Skeletal muscle satellite cell (primary cell): ENCODE results near the gene DTNA. TPM values are rescaled to one million over a fixed set of nuclear protein-coding genes. Genes with fewer than 3 reads are reported as not detected.
"Not testable (repeated sequence)": the region's sequence is repeated elsewhere in the genome, so short reads cannot be mapped to it uniquely, and the experiment has no call there.

Experiments used
- H3K27me3 ChIP-seq: 2 replicates; pipeline ENCODE4 v1.7.0; 2013; ENCODE audit warnings: low read length; ENCODE audit not compliant: control insufficient read depth, insufficient read depth
- H3K36me3 ChIP-seq: 2 replicates; pipeline ENCODE4 v1.7.0; 2013; ENCODE audit warnings: mild to moderate bottlenecking, control low read depth, low read length; ENCODE audit not compliant: insufficient read depth
- H3K4me1 ChIP-seq: 2 replicates; pipeline ENCODE4 v1.7.0; 2013; ENCODE audit warnings: low read length; ENCODE audit not compliant: control insufficient read depth, insufficient read depth
- H3K4me2 ChIP-seq: 2 replicates; pipeline ENCODE4 v1.7.0; 2013; ENCODE audit warnings: mild to moderate bottlenecking, low read length
- H3K4me3 ChIP-seq: 2 replicates; pipeline ENCODE4 v1.7.0; 2013; ENCODE audit warnings: low read length
- H3K9ac ChIP-seq: 2 replicates; pipeline ENCODE4 v1.7.0; 2013; ENCODE audit warnings: mild to moderate bottlenecking, low read depth, low read length, moderate library complexity
- H3K9me3 ChIP-seq: replicated peaks from 2 replicates; pipeline ENCODE4 v1.7.0; 2013; ENCODE audit warnings: mild to moderate bottlenecking, control low read depth, low read length
- total RNA-seq: library from RNA; depleted of rRNA; stranded (reverse); fragments of >200 nt; gene quantifications from 2 replicates; pipeline ENCODE4 v1.2.3, GENCODE V29; 2012; rRNA removed

The DTNA gene
- total RNA-seq = 26.0 and 26.6 TPM in 2 replicates

DNA sequence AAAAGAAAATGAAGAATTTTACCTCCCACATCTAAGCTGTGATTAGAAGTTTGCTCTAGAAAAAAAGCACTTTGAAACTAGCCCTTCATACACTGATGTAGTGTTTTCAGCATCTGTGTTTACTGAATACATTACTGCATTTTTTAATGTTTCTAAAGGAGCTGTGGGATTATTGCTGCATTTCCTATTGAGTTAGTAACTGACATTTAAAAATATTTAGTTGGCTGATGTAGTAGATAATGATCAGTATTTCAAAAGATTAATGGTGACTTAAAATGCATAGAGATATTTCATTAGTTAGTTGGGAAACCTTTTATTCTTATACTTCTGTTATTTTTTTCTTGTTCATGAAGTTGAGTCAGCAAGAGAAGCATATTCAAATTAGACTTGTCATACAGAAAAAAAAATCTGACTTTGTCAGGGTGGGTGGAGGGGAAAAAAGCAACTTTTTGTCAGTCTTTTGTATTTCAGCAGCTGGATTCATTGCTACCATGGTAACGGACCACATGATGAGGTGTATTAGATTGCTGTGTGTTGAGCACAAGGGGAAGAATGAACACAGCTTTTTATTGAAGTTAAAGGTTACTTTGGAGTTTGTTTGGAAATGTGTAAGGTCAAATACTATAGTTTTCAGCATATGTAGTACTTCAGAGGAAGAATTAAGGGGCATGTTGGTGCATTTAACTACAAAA, at the start of gene DTNA:
DTNA (plus strand) TSS at position 549 of the 692 bp plus-strand sequence. CDS start 45,679 bp downstream, outside the sequence.
- H3K9me3 ChIP-seq = no peaks in the 10 kb centered on the region
- H3K4me3 ChIP-seq = peak within 1 kb of the TSS; percentile 41
- H3K4me1 ChIP-seq = peaks cover 45% of the 10 kb centered on the region
- no peaks in the 10 kb centered on the region for H3K27me3 ChIP-seq
- no peaks in the 10 kb centered on the region for H3K36me3 ChIP-seq
- H3K9ac ChIP-seq = peak within 1 kb of the TSS; percentile 68
- H3K4me2 ChIP-seq = peak within 1 kb of the TSS; percentile 69

DNA sequence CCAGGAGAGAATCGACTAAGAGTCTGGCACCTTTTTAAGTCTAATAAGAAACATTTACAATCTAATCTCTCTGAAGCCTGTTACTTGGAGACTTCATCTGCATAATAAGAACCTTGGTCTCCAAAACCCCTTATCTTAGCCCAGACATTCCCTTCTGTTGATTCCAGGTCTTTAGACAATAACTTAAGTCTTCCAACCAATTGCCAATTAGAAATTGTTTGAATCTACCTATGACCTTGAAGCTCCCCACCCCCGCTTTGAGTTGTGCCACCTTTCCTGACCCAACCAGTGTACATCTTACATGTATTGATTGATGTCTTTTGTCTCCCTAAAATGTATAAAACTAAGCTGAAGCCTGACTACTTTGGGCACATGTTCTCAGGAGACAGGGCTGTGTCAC, 49.5 kb upstream of the DTNA start:
- peaks cover 19% of the 10 kb centered on the region for H3K4me1 ChIP-seq
- H3K4me2 ChIP-seq = no peak overlapping the region
- H3K9me3 ChIP-seq = no peaks in the 10 kb centered on the region
- H3K9ac ChIP-seq = no peak overlapping the region
- H3K4me3 ChIP-seq = no peak overlapping the region
- no peaks in the 10 kb centered on the region for H3K36me3 ChIP-seq
- H3K27me3 ChIP-seq = no peaks in the 10 kb centered on the region

DNA sequence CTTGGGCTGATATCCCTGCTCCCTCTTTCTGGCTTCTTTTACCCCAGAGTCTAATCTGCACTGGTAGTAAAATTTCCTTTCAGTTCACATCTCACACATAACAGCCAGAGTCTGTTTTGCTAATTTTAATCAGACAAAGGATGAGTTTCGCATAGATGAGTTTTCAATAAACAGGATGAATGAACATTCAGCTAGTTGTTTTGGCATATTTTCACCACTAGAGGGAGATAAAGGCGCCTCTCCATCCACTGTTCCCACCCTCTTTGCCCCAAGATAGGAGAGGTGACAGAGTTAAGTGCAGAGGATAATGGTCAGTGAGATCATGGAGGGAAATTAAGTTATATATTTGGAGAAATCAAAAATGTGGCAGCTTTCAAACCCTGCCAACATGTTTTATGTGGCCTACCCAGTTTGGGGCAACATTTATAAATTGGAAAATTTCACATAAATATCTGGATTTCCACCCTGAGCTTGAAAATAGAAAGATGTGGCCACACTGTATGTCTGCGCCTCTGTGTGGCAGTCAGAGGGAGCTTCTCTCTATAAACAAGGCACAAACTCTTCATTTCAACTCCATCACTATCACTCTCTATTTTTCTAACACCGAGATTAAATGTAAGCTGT, 48.5 kb upstream of the DTNA start:
- no peaks in the 10 kb centered on the region for H3K9me3 ChIP-seq
- H3K4me1 ChIP-seq = peaks cover 19% of the 10 kb centered on the region
- H3K4me2 ChIP-seq = no peak overlapping the region
- H3K27me3 ChIP-seq = no peaks in the 10 kb centered on the region
- H3K4me3 ChIP-seq = no peak overlapping the region
- H3K9ac ChIP-seq = no peak overlapping the region
- no peaks in the 10 kb centered on the region for H3K36me3 ChIP-seq

DNA sequence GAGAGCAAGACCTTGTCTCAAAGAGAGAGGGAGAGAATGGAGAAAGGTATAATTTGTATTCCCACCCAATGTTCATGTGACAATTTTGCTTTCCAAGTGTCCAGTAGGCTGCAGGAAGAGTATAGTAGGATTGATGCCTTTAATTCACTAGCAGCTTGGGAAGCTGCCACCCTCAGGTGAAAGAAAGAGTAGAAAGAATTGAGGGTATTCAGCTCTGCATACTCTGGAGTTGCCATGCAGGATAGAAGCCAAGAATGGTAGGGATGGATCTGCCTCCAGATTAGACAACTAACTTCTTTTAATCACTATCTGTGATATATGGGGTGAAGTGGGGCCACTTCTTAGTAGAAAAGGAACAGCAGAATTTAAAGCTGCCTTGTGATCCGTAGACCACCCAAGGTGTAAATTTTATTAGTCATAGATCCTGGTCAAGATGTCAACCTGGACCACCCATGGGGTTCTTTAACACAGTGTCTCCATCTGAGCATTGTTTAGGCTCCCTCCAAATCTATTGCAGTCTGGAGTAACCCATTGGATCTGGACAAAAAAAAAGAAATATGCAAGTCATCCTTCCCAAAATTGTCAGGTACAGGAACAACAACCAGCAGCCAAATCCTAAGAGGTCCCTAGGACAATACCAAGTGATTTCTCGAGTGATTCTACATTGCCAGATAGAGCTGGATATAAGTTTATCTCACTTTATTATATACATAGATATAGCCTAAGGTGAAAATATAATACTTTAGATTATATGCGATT, 33.1 kb upstream of the DTNA start:
- Histone ChIP-seq H3K27me3 (no peaks in the 10 kb centered on the region), H3K9ac (no peak overlapping the region), H3K4me1 (no peaks in the 10 kb centered on the region), H3K4me3 (no peak overlapping the region), H3K4me2 (no peak overlapping the region), H3K36me3 (no peaks in the 10 kb centered on the region), H3K9me3 (no peaks in the 10 kb centered on the region)

DNA sequence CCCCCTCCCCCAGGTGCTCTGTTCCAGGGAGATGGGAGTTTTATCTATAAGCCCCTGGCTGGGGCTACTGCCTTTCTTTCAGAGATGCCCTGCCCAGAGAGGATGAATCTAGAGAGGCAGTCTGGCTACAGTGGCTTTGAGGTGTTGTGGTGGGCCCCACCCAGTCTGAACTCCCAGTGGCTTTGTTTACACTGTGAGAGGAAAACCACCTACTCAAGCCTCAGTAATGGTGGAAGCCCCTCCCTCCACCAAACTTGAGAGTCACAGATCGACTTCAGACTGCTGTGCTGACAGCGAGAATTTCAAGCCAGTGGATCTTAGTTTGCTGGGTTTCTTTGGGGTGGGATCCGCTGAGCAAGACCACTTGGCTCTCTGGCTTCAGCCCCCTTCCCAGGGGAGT, 20.3 kb upstream of the DTNA start:
- not testable (repeated sequence) for H3K9me3 ChIP-seq, H3K4me1 ChIP-seq, H3K27me3 ChIP-seq

DNA sequence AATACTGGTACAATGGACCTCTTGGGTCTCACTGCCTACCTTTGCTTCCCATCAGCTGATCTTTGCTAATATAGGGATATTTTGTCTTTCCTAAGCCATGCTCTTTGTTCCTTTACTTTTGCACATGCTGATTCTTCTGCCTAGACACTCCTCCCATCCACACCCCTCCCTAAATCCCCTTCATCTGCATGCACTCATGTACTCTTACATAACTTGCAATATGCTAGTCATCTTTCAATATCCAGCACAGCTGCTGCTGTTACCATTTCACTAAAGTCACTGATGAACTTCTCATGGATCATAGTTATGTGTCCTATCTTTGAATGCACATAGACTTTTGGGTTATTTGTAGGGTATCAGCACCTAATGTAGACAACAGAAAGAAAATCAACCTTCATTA, 18.5 kb upstream of the DTNA start:
- Histone ChIP-seq H3K36me3 (no peaks in the 10 kb centered on the region), H3K9ac (no peak overlapping the region), H3K4me1 (no peaks in the 10 kb centered on the region), H3K27me3 (no peaks in the 10 kb centered on the region), H3K9me3 (no peaks in the 10 kb centered on the region), H3K4me3 (no peak overlapping the region), H3K4me2 (no peak overlapping the region)

More for the DNA sequence above, 20.3 kb upstream of the DTNA start:
- not testable (repeated sequence) for H3K36me3 ChIP-seq, H3K9ac ChIP-seq, H3K4me3 ChIP-seq, H3K4me2 ChIP-seq

DNA sequence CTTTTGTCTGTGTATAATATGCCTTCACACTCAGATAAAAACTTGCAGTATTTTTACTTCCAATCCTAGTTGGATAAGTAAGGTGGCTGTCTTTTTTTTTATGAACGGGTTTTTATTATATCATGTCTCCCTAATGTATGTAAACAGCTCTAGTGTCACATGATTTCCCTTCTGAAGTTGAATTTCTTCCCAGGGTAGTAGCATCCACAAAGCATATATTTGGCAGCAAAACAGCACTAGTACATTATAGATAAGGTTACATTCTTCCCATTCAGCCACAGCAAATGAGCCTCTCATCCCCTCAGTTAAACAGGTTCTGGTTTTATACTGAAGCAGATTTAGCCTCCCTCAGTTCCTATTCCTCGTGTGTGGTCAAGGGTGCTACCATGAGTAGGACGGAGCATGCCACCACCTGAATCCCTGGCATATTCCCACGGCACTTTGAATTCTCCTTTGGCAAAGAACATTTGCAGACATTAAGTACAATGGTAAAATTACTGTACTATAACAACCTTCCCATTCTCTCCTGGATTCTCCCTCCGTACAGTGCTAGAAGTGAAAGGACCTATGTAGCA, 15.4 kb upstream of the DTNA start:
- Histone ChIP-seq H3K27me3 (no peaks in the 10 kb centered on the region), H3K4me2 (no peak overlapping the region), H3K9ac (no peak overlapping the region), H3K36me3 (no peaks in the 10 kb centered on the region), H3K9me3 (no peaks in the 10 kb centered on the region), H3K4me1 (peaks cover 9% of the 10 kb centered on the region), H3K4me3 (no peak overlapping the region)

DNA sequence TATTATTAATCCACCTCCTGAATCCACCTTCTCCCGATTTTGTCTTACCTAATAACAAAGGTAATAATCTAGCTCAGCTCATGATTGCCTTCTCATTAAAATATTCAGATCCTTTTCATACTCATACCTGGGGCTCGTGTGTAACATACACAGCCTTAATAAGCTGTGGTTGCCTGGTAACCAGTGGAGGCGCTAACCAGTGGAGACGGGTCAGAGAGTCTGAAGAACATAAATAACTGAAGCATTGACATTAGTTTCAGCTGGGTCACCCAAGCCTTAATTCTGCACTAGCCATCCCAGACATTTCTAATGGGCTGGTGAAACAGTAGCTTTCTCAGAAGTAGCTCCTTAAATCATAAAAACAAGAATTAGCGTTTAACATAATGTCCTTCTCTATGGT, 14.8 kb upstream of the DTNA start:
- no peaks in the 10 kb centered on the region for H3K27me3 ChIP-seq
- H3K4me1 ChIP-seq = peaks cover 9% of the 10 kb centered on the region
- H3K9ac ChIP-seq = no peak overlapping the region
- H3K36me3 ChIP-seq = no peaks in the 10 kb centered on the region
- no peak overlapping the region for H3K4me2 ChIP-seq
- no peak overlapping the region for H3K4me3 ChIP-seq
- H3K9me3 ChIP-seq = no peaks in the 10 kb centered on the region

DNA sequence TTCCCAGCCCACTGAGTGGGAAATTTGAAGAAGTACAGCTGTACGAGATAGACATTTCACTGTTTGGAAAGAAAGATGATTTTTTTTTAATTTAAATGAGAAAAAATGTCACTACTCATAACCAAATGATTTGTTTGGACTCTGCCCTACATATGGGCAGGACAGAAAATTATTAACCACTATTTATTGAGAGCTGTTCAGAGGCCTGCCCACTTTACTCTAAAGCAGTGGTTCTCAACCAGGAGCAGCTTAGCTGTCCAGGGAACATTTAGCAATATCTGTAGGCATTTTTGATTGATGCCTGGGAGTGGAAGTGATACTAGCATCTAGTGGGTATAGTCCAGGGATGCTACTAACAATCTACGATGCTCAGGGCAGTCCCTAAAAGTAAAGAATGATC, 13.4 kb upstream of the DTNA start:
- Histone ChIP-seq H3K4me3 (no peak overlapping the region), H3K9ac (no peak overlapping the region), H3K4me2 (no peak overlapping the region), H3K9me3 (no peaks in the 10 kb centered on the region), H3K4me1 (peaks cover 9% of the 10 kb centered on the region), H3K36me3 (no peaks in the 10 kb centered on the region), H3K27me3 (no peaks in the 10 kb centered on the region)

DNA sequence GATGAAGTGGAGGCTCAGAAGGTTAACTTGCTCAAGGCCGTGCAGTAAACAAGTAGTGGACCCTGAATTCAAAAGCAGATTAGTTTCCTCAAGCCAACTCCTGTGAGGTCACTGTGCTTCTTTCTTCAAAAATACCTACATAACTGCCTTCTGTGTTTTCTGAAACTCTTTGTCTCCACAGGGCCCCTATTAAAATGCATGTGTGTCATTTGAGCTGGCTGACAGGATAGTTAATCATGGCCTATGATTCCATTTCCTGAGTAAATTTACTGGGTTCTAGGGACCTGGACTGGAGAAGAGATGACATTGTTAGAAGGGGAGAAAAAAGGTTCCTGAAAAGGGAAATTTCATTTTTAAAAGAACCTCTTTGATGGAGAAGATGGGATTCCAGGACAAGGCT, 12.9 kb upstream of the DTNA start:
- H3K27me3 ChIP-seq = no peaks in the 10 kb centered on the region
- no peak overlapping the region for H3K4me3 ChIP-seq
- H3K4me2 ChIP-seq = peak overlapping the region; percentile 6
- peaks cover 9% of the 10 kb centered on the region for H3K4me1 ChIP-seq
- H3K9ac ChIP-seq = no peak overlapping the region
- H3K36me3 ChIP-seq = no peaks in the 10 kb centered on the region
- no peaks in the 10 kb centered on the region for H3K9me3 ChIP-seq

DNA sequence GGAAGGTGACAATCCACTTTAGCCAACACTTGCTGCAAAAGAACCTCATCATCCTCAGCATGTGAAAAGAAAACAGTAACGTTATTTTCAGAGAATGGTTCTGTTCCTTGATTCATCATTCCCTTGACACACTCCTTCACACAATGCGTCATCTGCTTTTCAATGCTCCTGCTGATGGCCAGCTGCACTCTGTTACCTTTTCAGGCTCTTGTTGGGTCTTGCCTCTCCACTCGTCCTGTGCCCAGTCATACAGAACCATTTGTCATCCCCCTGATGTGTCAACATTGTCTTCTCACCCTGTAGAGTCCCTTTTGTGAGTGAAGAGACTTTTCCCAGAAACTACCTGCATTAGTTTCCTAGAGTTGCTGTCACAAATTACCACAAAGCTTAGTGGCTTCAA, 12.2 kb upstream of the DTNA start:
- Histone ChIP-seq H3K27me3 (no peaks in the 10 kb centered on the region), H3K36me3 (no peaks in the 10 kb centered on the region), H3K9me3 (no peaks in the 10 kb centered on the region), H3K4me1 (peaks cover 9% of the 10 kb centered on the region), H3K9ac (no peak overlapping the region), H3K4me2 (no peak overlapping the region), H3K4me3 (no peak overlapping the region)
